Middle frontal gyrus (tissue), 1 donor: ENCODE results near the gene P2RY6.
"Not testable (repeated sequence)": the region's sequence is repeated elsewhere in the genome, so short reads cannot be mapped to it uniquely, and the experiment has no call there.

Experiments
- DNase-seq: peaks from one replicate; pipeline ENCODE4 v3.0.0-alpha.2; 2015; ENCODE audit warnings: low spot score; ENCODE audit errors: extremely low spot score

Gene P2RY6

GRCh38 chr11:73271936-73272679 lies at the start of gene P2RY6:
P2RY6 (plus strand) TSS chr11:73272338; CDS start chr11:73296519, 24,181 bp downstream.
- DNase-seq = no peak

- no peak for DNase-seq
These were observed 48.0 kb upstream of the P2RY6 start for GRCh38 chr11:73223998-73224730.

GRCh38 chr11:73225001-73225686 lies 47.0 kb upstream of the P2RY6 start:
- no peak for DNase-seq

GRCh38 chr11:73225851-73226250 lies 46.3 kb upstream of the P2RY6 start:
- DNase-seq = no peak

- no peak for DNase-seq
These were observed 45.7 kb upstream of the P2RY6 start for GRCh38 chr11:73226297-73227006.

GRCh38 chr11:73227571-73228211 lies 44.4 kb upstream of the P2RY6 start:
- DNase-seq = no peak

GRCh38 chr11:73228268-73229134 lies 43.6 kb upstream of the P2RY6 start:
- no peak for DNase-seq

- no peak for DNase-seq
These were observed 42.7 kb upstream of the P2RY6 start for GRCh38 chr11:73229321-73229895.

GRCh38 chr11:73229896-73230875 lies 42.0 kb upstream of the P2RY6 start:
- no peak for DNase-seq

- no peak for DNase-seq
These were observed 41.2 kb upstream of the P2RY6 start for GRCh38 chr11:73230931-73231330.

- DNase-seq = not testable (repeated sequence)
These were observed 39.7 kb upstream of the P2RY6 start for GRCh38 chr11:73232487-73232886.

GRCh38 chr11:73233211-73233610 lies 38.9 kb upstream of the P2RY6 start:
- no peak for DNase-seq

- DNase-seq = no peak
These were observed 38.3 kb upstream of the P2RY6 start for GRCh38 chr11:73233692-73234470.

GRCh38 chr11:73234471-73235181 lies 37.5 kb upstream of the P2RY6 start:
- DNase-seq = no peak

GRCh38 chr11:73235236-73235786 lies 36.8 kb upstream of the P2RY6 start:
- no peak for DNase-seq

- DNase-seq = no peak
These were observed 35.9 kb upstream of the P2RY6 start for GRCh38 chr11:73236205-73236765.
